HCT116 (cell line): ENCODE results near the gene MYOG. TPM values are rescaled to one million over a fixed set of nuclear protein-coding genes. Genes with fewer than 3 reads are reported as not detected.

Source experiments
- ATAC-seq: fragments of 200-7000 bp; cut with Tn5 transposase; 2 replicates; pipeline ENCODE4 v1.9.1; 2020; ENCODE audit warnings: mild to moderate bottlenecking, moderate library complexity
- BruUV-seq: library from RNA; stranded (reverse); fragments of 400-500 nt; replicated peaks from 2 replicates; lab custom pipeline; 2021; lab: Mats Ljungman, UMichigan
- CTCF ChIA-PET: fragments of 300-600 bp; sonication (Branson Sonifier 250); formaldehyde crosslinking; loops from one replicate; lab custom pipeline; 2021; ENCODE audit warnings: antibody characterized with exemption; lab: Charles Lee
- POLR2A ChIA-PET: fragments of 300-600, 350-600 bp; sonication (Branson Sonifier 250); formaldehyde crosslinking; loops from one replicate; lab custom pipeline; 2021; ENCODE audit warnings: antibody characterized with exemption; lab: Charles Lee
- RAD21 ChIA-PET, 2 experiments: fragments of 300-600 bp; sonication (Branson Sonifier 250); formaldehyde crosslinking; loops; one replicate each; lab custom pipeline; 2023; ENCODE audit warnings: low total read pairs in 2 of 2; ENCODE audit not compliant: uncharacterized antibody in 2 of 2, unreplicated experiment in 2 of 2, low non-redundant PET in 1 of 2; lab: Charles Lee
- DNase-seq: peaks from one replicate; pipeline ENCODE4 v3.0.0-alpha.2; 2010; ENCODE audit warnings: low read depth, low spot score
- H2AFZ ChIP-seq: fragments of 200-600 bp; shearing (Covaris generic), sonication (generic); 2 replicates; pipeline ENCODE4 v1.6.1; 2017; ENCODE audit warnings: low read depth, mixed run types, mixed read lengths, antibody characterized with exemption, low read length; ENCODE audit not compliant: poor library complexity, severe bottlenecking
- H3K27ac ChIP-seq: 2 replicates; pipeline ENCODE4 v1.5.1; 2012; ENCODE audit warnings: low read depth, low read length
- H3K27me3 ChIP-seq: fragments of 200-600 bp; sonication (generic); 2 replicates; pipeline ENCODE4 v1.6.1; 2016; ENCODE audit warnings: mixed run types, low read length, mixed read lengths; ENCODE audit not compliant: insufficient read depth
- H3K36me3 ChIP-seq, 2 experiments: fragments of 200-500 bp in 1 of 2; fragments of 200-600 bp in 1 of 2; sonication (Bioruptor generic) in 1 of 2; sonication (generic) in 1 of 2; 2 replicates each; pipeline versions ENCODE4 v1.5.1 to v1.6.1; 2014 to 2016; ENCODE audit warnings: low read length in 2 of 2, inconsistent platforms in 1 of 2, mixed read lengths in 1 of 2, mixed run types in 1 of 2; ENCODE audit not compliant: insufficient read depth in 2 of 2, control insufficient read depth in 1 of 2
- H3K4me1 ChIP-seq, 2 experiments: fragments of 200-600 bp in 1 of 2; sonication (generic) in 1 of 2; 2 replicates each; pipeline versions ENCODE4 v1.5.1 to v1.6.1; 2012 to 2017; ENCODE audit warnings: low read length in 2 of 2, inconsistent platforms in 1 of 2, mild to moderate bottlenecking in 1 of 2, mixed read lengths in 1 of 2, mixed run types in 1 of 2, moderate library complexity in 1 of 2; ENCODE audit not compliant: insufficient read depth in 2 of 2, control insufficient read depth in 1 of 2
- H3K4me2 ChIP-seq: fragments of 200-600 bp; sonication (generic); 2 replicates; pipeline ENCODE4 v1.6.1; 2017; ENCODE audit warnings: mixed run types, low read length, mixed read lengths
- H3K4me3 ChIP-seq, 2 experiments: fragments of 200-600 bp in 1 of 2; sonication (generic) in 1 of 2; replicated peaks in 1 of 2; 2 replicates each; pipeline ENCODE4 v1.5.1; 2011 to 2016; ENCODE audit warnings: low read length in 2 of 2, control low read depth in 1 of 2, low read depth in 1 of 2, mild to moderate bottlenecking in 1 of 2, mixed read lengths in 1 of 2, mixed run types in 1 of 2
- H3K79me2 ChIP-seq: fragments of 200-600 bp; sonication (generic); 2 replicates; pipeline ENCODE4 v1.6.1; 2017; ENCODE audit warnings: mild to moderate bottlenecking, mixed run types, low read length, moderate library complexity, mixed read lengths; ENCODE audit not compliant: insufficient read depth
- H3K9ac ChIP-seq: fragments of 200-600 bp; sonication (generic); 2 replicates; pipeline ENCODE4 v1.6.1; 2016; ENCODE audit warnings: low read length, mixed read lengths
- H3K9me2 ChIP-seq: fragments of 200-600 bp; sonication (generic), shearing (Covaris generic); 2 replicates; pipeline ENCODE4 v1.6.1; 2017; ENCODE audit warnings: mixed run types, mild to moderate bottlenecking, moderate library complexity; ENCODE audit not compliant: insufficient read depth
- H3K9me3 ChIP-seq, 2 experiments: fragments of 200-500 bp in 1 of 2; fragments of 200-600 bp in 1 of 2; sonication (Bioruptor generic) in 1 of 2; sonication (generic) in 1 of 2; 2 replicates each; pipeline ENCODE4 v1.6.1; 2014 to 2017; ENCODE audit warnings: low read length in 2 of 2, mixed read lengths in 2 of 2, inconsistent platforms in 1 of 2, low read depth in 1 of 2, mild to moderate bottlenecking in 1 of 2, mixed run types in 1 of 2, moderate library complexity in 1 of 2; ENCODE audit not compliant: control insufficient read depth in 1 of 2, insufficient read depth in 1 of 2
- H4K20me1 ChIP-seq: fragments of 200-600 bp; sonication (generic), shearing (Covaris generic); 2 replicates; pipeline ENCODE4 v1.6.1; 2017; ENCODE audit warnings: mixed run types, mild to moderate bottlenecking, moderate library complexity; ENCODE audit not compliant: insufficient read depth
- ELF1 ChIP-seq: IDR thresholded peaks from 2 replicates; pipeline ENCODE4 v1.6.1; 2012; ENCODE audit warnings: low read depth, borderline replicate concordance
- FOSL1 ChIP-seq: IDR thresholded peaks from 2 replicates; pipeline ENCODE4 v1.6.1; 2012; ENCODE audit warnings: low read depth
- TCF7L2 ChIP-seq: IDR thresholded peaks from 2 replicates; pipeline ENCODE4 v1.7.0; 2011; ENCODE audit warnings: borderline replicate concordance, inconsistent platforms; ENCODE audit not compliant: insufficient read depth, insufficient read length; ENCODE audit errors: extremely low read depth
- YY1 ChIP-seq: IDR thresholded peaks from 2 replicates; pipeline ENCODE4 v1.6.1; 2011; ENCODE audit warnings: low read length, low read depth, moderate library complexity, mild to moderate bottlenecking; ENCODE audit not compliant: insufficient replicate concordance; ENCODE audit errors: extremely low read depth
- intact Hi-C: fragments of 100-400 bp; cut with micrococcal nuclease; formaldehyde crosslinking; loops from 2 replicates; pipeline ENCODE4 v1.10.0; 2022
- total RNA-seq: library from RNA; stranded (reverse); gene quantifications from one replicate; pipeline ENCODE4 v1.2.1, GENCODE V29; 2021; ENCODE audit not compliant: unreplicated experiment
- TF ChIP-seq, protein P1 (sequence below): IDR thresholded peaks from 2 replicates; pipeline ENCODE4 v1.6.1; 2011; ENCODE audit warnings: mild to moderate bottlenecking, low read length, moderate library complexity; ENCODE audit not compliant: insufficient replicate concordance; ENCODE audit errors: extremely low read depth
- TF ChIP-seq, protein P2 (sequence below), 3 experiments: fragments of 200-600 bp in 1 of 3; sonication (generic) in 1 of 3; IDR thresholded peaks in 2 of 3; conservative IDR thresholded peaks in 1 of 3; 2 replicates each; pipeline ENCODE4 v1.5.1; 2012 to 2017; ENCODE audit warnings: low read depth in 2 of 3, low read length in 2 of 3, antibody characterized with exemption in 1 of 3, borderline replicate concordance in 1 of 3, control low read depth in 1 of 3, mild to moderate bottlenecking in 1 of 3, mixed read lengths in 1 of 3, mixed run types in 1 of 3, moderate library complexity in 1 of 3; ENCODE audit not compliant: insufficient read depth in 1 of 3

MYOG gene
- total RNA-seq, 1 experiment from 2014 or later = not detected

DNA sequence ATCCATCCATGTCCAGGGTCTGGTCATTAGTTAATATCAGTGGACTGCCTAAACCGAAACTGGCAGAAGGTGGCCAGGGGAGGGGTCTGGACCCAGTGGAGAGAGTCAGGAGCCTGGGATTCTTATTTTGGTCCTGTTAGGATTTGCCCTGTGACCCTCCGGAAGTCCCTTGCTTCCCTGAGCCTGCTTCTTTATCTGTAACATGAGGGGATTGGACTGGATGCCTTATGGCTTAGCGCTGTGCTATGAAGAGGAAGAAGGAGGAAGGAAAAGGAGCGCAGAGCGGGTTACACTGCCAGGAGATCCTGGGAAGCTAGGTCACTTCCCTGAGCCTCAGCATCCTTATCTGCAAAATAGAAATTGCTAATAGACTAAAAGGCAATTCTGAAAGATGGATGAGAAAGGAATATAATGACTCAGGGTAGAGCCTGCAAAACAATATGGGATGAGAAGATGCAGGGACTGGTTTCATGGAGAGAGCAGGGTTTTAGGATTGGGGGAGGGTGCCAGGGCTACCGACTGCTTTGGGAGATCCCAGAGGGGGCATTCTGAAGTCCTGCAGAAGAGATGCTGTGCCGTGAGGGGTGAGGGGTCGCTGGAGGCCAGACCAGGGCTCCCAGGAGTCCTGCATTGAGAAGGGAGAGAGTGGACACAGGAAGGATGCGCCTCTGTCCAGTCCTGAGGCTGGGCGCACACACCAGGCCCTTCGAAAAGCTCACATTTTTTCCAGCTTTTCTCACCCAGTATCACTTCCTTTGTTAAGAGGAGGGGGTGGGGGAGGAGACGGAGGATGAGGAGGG is 41.3 kb upstream of the MYOG start (continued):
- TF ChIP-seq, protein P1, sequence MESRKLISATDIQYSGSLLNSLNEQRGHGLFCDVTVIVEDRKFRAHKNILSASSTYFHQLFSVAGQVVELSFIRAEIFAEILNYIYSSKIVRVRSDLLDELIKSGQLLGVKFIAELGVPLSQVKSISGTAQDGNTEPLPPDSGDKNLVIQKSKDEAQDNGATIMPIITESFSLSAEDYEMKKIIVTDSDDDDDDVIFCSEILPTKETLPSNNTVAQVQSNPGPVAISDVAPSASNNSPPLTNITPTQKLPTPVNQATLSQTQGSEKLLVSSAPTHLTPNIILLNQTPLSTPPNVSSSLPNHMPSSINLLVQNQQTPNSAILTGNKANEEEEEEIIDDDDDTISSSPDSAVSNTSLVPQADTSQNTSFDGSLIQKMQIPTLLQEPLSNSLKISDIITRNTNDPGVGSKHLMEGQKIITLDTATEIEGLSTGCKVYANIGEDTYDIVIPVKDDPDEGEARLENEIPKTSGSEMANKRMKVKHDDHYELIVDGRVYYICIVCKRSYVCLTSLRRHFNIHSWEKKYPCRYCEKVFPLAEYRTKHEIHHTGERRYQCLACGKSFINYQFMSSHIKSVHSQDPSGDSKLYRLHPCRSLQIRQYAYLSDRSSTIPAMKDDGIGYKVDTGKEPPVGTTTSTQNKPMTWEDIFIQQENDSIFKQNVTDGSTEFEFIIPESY = no peak
- TF ChIP-seq ELF1 = no peak
- no peak for TF ChIP-seq TCF7L2
- TF ChIP-seq, protein P2, sequence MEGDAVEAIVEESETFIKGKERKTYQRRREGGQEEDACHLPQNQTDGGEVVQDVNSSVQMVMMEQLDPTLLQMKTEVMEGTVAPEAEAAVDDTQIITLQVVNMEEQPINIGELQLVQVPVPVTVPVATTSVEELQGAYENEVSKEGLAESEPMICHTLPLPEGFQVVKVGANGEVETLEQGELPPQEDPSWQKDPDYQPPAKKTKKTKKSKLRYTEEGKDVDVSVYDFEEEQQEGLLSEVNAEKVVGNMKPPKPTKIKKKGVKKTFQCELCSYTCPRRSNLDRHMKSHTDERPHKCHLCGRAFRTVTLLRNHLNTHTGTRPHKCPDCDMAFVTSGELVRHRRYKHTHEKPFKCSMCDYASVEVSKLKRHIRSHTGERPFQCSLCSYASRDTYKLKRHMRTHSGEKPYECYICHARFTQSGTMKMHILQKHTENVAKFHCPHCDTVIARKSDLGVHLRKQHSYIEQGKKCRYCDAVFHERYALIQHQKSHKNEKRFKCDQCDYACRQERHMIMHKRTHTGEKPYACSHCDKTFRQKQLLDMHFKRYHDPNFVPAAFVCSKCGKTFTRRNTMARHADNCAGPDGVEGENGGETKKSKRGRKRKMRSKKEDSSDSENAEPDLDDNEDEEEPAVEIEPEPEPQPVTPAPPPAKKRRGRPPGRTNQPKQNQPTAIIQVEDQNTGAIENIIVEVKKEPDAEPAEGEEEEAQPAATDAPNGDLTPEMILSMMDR (IDR thresholded peaks at IDR 0.05 in 2 of 3, conservative IDR thresholded peaks at IDR 0.05 in 1 of 3; ENCODE audit: borderline replicate concordance in 1 of 3, insufficient read depth in 1 of 3, low read depth in 2 of 3, low read length in 2 of 3) = no peak

DNA sequence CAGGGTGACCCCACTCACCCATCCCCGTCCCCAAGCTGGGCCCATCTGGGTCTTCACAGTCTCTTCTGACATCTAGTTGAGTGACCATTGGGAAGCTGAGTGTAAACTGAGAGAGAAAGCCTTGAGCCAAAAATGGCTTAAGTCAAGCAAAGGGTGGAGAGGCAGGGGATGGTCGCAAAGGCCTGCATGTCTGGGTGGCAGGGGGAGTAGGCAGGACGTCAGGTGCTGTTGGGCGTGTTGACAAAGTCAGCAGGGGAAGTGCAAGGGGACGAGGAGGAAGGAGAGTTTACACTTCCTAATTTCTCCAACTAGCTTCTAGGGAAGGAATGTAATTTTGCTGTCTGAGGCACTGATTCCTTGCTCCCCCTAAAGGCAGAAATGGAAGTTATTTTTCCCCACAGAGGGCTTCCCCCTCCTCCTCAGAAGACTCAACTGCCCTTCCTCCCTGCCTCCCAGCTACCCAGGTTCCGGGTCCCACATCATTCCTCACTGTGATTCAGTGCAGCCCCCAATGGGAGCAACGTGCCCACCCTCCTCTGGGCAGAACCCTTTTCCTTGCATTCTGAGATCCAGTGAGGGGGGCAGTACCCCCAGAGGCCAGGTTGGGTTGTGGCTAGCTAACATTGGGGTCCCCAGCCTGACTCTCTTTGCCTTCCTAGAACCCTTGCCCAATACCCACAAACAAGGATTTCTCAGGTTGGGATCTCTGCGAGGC is 40.5 kb upstream of the MYOG start:
- no peak for DNase-seq
- Histone ChIP-seq H3K9me2 (no peaks in the 10 kb centered on the region), H3K9ac (no peak overlapping the region), H3K4me2 (peak overlapping the region; percentile 95)
- intact Hi-C loops = no loop called here
- TF ChIP-seq FOSL1 (no peak), YY1 (no peak)
- TF ChIP-seq, protein P2 (IDR thresholded peaks at IDR 0.05 in 2 of 3, conservative IDR thresholded peaks at IDR 0.05 in 1 of 3; ENCODE audit: borderline replicate concordance in 1 of 3, insufficient read depth in 1 of 3, low read depth in 2 of 3, low read length in 2 of 3) = peak in 2 of 3 experiments; percentile 52 to 55; a peak in 5 of 6 replicates
- TF ChIP-seq, all 23 proteins: peak for 1
- no peaks in the 10 kb centered on the region for H3K36me3 ChIP-seq
- H2AFZ ChIP-seq = no peak overlapping the region
- ChIA-PET CTCF (interaction anchor here (0.7 to 4.5 kb wide), 12 partner anchors 7 to 141 kb away, joined by 3 to 58 read pairs (median 4); no protein-coding TSS in a partner anchor), POLR2A (interaction anchor here (0.7 kb wide), 1 partner anchor 29 kb away, joined by 3 read pairs; no protein-coding TSS in a partner anchor), RAD21 (interaction anchor here (0.6 to 1.7 kb wide), 3 partner anchors 8 to 89 kb away, joined by 3 to 9 read pairs (median 3); no protein-coding TSS in a partner anchor)
- H3K9me3 ChIP-seq = no peaks in the 10 kb centered on the region
- H3K27me3 ChIP-seq = peaks cover 7% of the 10 kb centered on the region; the same call in 1 of the 2 replicates
- no TSS peak for BruUV-seq
- H3K79me2 ChIP-seq = no peaks in the 10 kb centered on the region
- H3K4me3 ChIP-seq = no peak overlapping the region
- no peaks in the 10 kb centered on the region for H4K20me1 ChIP-seq
- no peak overlapping the region for H3K27ac ChIP-seq
- peak; percentile 41; the same call in 1 of the 2 replicates for ATAC-seq
- peaks cover 25 to 58% of the 10 kb centered on the region in 2 experiments; a peak in 3 of 4 replicates for H3K4me1 ChIP-seq
